GM23248 (cell line): ENCODE data around the gene ZG16B.

Source experiments
- EZH2 ChIP-seq: fragments of 200-600 bp; sonication (generic); IDR thresholded peaks from 2 replicates; pipeline ENCODE4 v1.6.1; 2018; ENCODE audit warnings: antibody characterized with exemption, mild to moderate bottlenecking; ENCODE audit not compliant: insufficient read depth, poor library complexity, severe bottlenecking
- EZH2phosphoT487 ChIP-seq: fragments of 200-600 bp; sonication (generic); IDR thresholded peaks from 2 replicates; pipeline ENCODE4 v1.6.1; 2018; ENCODE audit warnings: antibody characterized with exemption, moderate library complexity, mild to moderate bottlenecking, low read depth; ENCODE audit not compliant: insufficient read depth

- no peak for TF ChIP-seq EZH2
- TF ChIP-seq EZH2phosphoT487 = no peak
These were observed 25.4 kb upstream of the ZG16B start for GRCh38 chr16:2804728-2805127.
